ENCODE measurements around the gene MTMR4. TPM values are rescaled to one million over a fixed set of nuclear protein-coding genes. Genes with fewer than 3 reads are reported as not detected.
"Not testable (repeated sequence)": the region's sequence is repeated elsewhere in the genome, so short reads cannot be mapped to it uniquely, and the experiment has no call there.

Gene MTMR4
- 12.6 TPM for total RNA-seq
- long read RNA-seq, full-length matches to known transcripts, result 1 of 31 reads
- long read RNA-seq, partial matches to known transcripts, result 28 of 31 reads
- long read RNA-seq, other reads (novel, unspliced or antisense), result 2 of 31 reads

- DNase-seq (peak; percentile 91), ATAC-seq (peak; percentile 51)
- intact Hi-C loops (cut with micrococcal nuclease), result loop anchor here (10.0 kb wide), 1 partner anchor 491 kb away; no protein-coding TSS in a partner anchor
These were observed at the start of gene MTMR4 for GRCh38 chr17:58513965-58514769. MTMR4 (minus strand) TSS chr17:58514638; CDS start chr17:58514407, 231 bp downstream.

GRCh38 chr17:58560511-58560910 lies 46.1 kb upstream of the MTMR4 start:
- ATAC-seq, result no peak
- intact Hi-C loops (cut with micrococcal nuclease), result no loop called here
- no peak for DNase-seq

- intact Hi-C loops (cut with micrococcal nuclease), result no loop called here
- DNase-seq (no peak), ATAC-seq (peak; percentile 94)
These were observed 43.5 kb upstream of the MTMR4 start for GRCh38 chr17:58557981-58558380.

GRCh38 chr17:58556833-58557250 lies 42.4 kb upstream of the MTMR4 start:
- intact Hi-C loops (cut with micrococcal nuclease), result no loop called here
- DNase-seq (no peak), ATAC-seq (no peak)

GRCh38 chr17:58555109-58555508 lies 40.7 kb upstream of the MTMR4 start:
- ATAC-seq; DNase-seq; intact Hi-C loops (cut with micrococcal nuclease): not testable (repeated sequence)

- intact Hi-C loops (cut with micrococcal nuclease), result no loop called here
- DNase-seq (no peak), ATAC-seq (peak; percentile 14)
These were observed 26.8 kb upstream of the MTMR4 start for GRCh38 chr17:58541249-58541648.

GRCh38 chr17:58539698-58540097 lies 25.3 kb upstream of the MTMR4 start:
- DNase-seq (no peak), ATAC-seq (peak; percentile 2)
- intact Hi-C loops (cut with micrococcal nuclease), result no loop called here

GRCh38 chr17:58538811-58539409 lies 24.5 kb upstream of the MTMR4 start:
- ATAC-seq, result peak; percentile 67
- peak; percentile 40 for DNase-seq
- intact Hi-C loops (cut with micrococcal nuclease), result no loop called here

- intact Hi-C loops (cut with micrococcal nuclease), result no loop called here
- DNase-seq, result no peak
- no peak for ATAC-seq
These were observed 22.8 kb upstream of the MTMR4 start for GRCh38 chr17:58537266-58537665.

GRCh38 chr17:58536542-58536941 lies 22.1 kb upstream of the MTMR4 start:
- intact Hi-C loops (cut with micrococcal nuclease), result no loop called here
- no peak for DNase-seq
- ATAC-seq, result no peak

GRCh38 chr17:58535431-58535830 lies 21.0 kb upstream of the MTMR4 start:
- no peak for DNase-seq
- no peak for ATAC-seq
- intact Hi-C loops (cut with micrococcal nuclease), result no loop called here

GRCh38 chr17:58534901-58535421 lies 20.5 kb upstream of the MTMR4 start:
- peak; percentile 78 for ATAC-seq
- intact Hi-C loops (cut with micrococcal nuclease), result no loop called here
- DNase-seq, result peak; percentile 68

- intact Hi-C loops (cut with micrococcal nuclease), result no loop called here
- DNase-seq (no peak), ATAC-seq (no peak)
These were observed 19.9 kb upstream of the MTMR4 start for GRCh38 chr17:58534331-58534730.

GRCh38 chr17:58533616-58534188 lies 19.3 kb upstream of the MTMR4 start:
- ATAC-seq, result no peak
- DNase-seq, result no peak
- intact Hi-C loops (cut with micrococcal nuclease), result no loop called here

GRCh38 chr17:58532555-58532951 lies 18.1 kb upstream of the MTMR4 start:
- ATAC-seq (no peak), DNase-seq (no peak)
- intact Hi-C loops (cut with micrococcal nuclease), result no loop called here

GRCh38 chr17:58531661-58532554 lies 17.5 kb upstream of the MTMR4 start:
- peak; percentile 85 for ATAC-seq
- intact Hi-C loops (cut with micrococcal nuclease), result no loop called here
- DNase-seq, result peak; percentile 86

- no peak for ATAC-seq
- intact Hi-C loops (cut with micrococcal nuclease), result no loop called here
- DNase-seq, result no peak
These were observed 16.7 kb upstream of the MTMR4 start for GRCh38 chr17:58531122-58531521.

GRCh38 chr17:58530655-58531054 lies 16.2 kb upstream of the MTMR4 start:
- ATAC-seq, result no peak
- DNase-seq, result no peak
- intact Hi-C loops (cut with micrococcal nuclease), result no loop called here

- no peak for DNase-seq
- intact Hi-C loops (cut with micrococcal nuclease), result no loop called here
- ATAC-seq, result no peak
These were observed 14.8 kb upstream of the MTMR4 start for GRCh38 chr17:58529275-58529674.

Data from left ventricle myocardium superior (tissue), 1 donor.